Fibroblast of skin of right biceps (primary cell): ENCODE results near the gene PML.
"Not testable (repeated sequence)": the region's sequence is repeated elsewhere in the genome, so short reads cannot be mapped to it uniquely, and the experiment has no call there.

Experiments
- DNase-seq: peaks from one replicate; pipeline ENCODE4 v3.0.0-alpha.2; 2013

Gene PML

GRCh38 chr15:74041777-74042435 is 47.4 kb downstream of the PML start:
- no peak for DNase-seq

- DNase-seq = no peak
Measured at GRCh38 chr15:74042603-74043424, 48.3 kb downstream of the PML start.

- DNase-seq = no peak
Measured at GRCh38 chr15:74043425-74044266, 49.1 kb downstream of the PML start.

GRCh38 chr15:74044267-74045110 is 50.0 kb downstream of the PML start:
- DNase-seq = no peak

GRCh38 chr15:74045184-74045583 is 50.7 kb downstream of the PML start:
- no peak for DNase-seq

- DNase-seq = no peak
Measured at GRCh38 chr15:74045636-74046274, 51.2 kb downstream of the PML start.

GRCh38 chr15:74046275-74046674 is 51.8 kb downstream of the PML start:
- no peak for DNase-seq

GRCh38 chr15:74050127-74050526 is 55.6 kb downstream of the PML start:
- DNase-seq = no peak

GRCh38 chr15:74050556-74051234 is 56.2 kb downstream of the PML start:
- peak; percentile 31 for DNase-seq

GRCh38 chr15:74052271-74053260 is 58.0 kb downstream of the PML start:
- not testable (repeated sequence) for DNase-seq

- DNase-seq = no peak
Measured at GRCh38 chr15:74053517-74053916, 59.0 kb downstream of the PML start.

- DNase-seq = peak; percentile 83
Measured at GRCh38 chr15:74053941-74054529, 59.5 kb downstream of the PML start.

- DNase-seq = no peak
Measured at GRCh38 chr15:74055804-74056203, 61.3 kb downstream of the PML start.

GRCh38 chr15:74056330-74056729 is 61.8 kb downstream of the PML start:
- not testable (repeated sequence) for DNase-seq

- DNase-seq = not testable (repeated sequence)
Measured at GRCh38 chr15:74059050-74059833, 64.7 kb downstream of the PML start.

GRCh38 chr15:74060251-74060650 is 65.7 kb downstream of the PML start:
- no peak for DNase-seq

- DNase-seq = no peak
Measured at GRCh38 chr15:74062236-74062635, 67.7 kb downstream of the PML start.

GRCh38 chr15:74062671-74063070 is 68.2 kb downstream of the PML start:
- DNase-seq = no peak
